DMS153 treated with DMSO at 0.1 percent for 48 hours (cell line): Measurements from ENCODE around the gene NPHP4.

Experiments used
- DNase-seq: peaks from one replicate; lab custom pipeline; 2025; ENCODE audit not compliant: unreplicated experiment; lab: John Stamatoyannopoulos, UW

NPHP4 gene

DNA sequence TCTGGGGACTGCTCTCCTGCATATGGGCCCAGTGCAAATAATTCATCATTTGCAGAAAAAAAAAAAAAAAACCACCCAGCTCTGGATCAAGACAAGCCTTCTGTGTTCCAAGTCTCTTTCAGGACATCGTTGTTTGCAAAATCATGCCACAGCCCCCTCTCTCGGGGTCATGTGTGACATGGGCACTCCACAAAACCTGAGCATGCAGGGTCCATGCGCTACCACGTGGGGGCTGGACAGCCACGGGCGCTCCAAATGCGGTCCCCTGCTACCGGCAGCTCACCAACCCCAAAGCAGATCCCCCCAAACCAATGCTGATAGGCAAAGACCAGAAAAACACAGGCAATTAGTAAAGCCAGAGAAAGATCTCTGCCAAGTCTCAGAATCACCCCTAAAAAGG, 17.6 kb downstream of the NPHP4 start:
- no peak for DNase-seq

DNA sequence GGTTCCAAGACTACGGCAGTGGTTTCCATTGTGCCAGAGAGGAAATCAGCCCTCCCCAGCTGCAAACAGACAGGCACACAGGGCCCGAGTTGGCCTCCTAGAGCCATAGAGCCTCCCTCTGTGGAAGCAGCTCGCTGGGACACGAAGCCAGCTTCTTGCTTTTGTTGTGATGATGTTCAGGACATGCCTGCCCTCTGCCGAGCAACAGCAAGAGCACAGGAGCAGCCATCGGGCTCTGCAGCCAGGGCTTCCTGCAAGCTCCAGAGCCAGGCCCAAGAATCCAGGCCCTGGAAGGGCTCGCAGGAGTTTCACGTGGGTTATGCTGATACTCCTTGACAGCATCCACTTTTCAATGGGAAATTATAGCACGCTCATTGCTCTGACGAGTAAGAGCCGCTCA, 18.5 kb downstream of the NPHP4 start:
- DNase-seq: no peak

DNA sequence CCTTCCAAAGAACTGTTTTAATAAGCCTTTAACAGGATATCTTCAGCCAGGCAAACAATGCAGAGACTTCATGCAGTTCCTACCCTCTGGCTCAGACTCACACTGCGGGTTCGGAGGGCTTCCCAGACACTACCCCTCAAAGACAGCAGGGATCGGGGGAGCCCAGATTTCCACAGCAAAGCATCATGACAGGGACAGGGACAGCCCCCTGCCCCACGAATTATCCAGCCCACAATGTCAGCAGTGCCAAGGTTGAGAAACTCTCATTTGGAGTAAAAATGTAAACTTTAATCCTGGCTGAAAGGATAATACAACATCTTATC, 20.1 kb downstream of the NPHP4 start:
- DNase-seq: no peak

DNA sequence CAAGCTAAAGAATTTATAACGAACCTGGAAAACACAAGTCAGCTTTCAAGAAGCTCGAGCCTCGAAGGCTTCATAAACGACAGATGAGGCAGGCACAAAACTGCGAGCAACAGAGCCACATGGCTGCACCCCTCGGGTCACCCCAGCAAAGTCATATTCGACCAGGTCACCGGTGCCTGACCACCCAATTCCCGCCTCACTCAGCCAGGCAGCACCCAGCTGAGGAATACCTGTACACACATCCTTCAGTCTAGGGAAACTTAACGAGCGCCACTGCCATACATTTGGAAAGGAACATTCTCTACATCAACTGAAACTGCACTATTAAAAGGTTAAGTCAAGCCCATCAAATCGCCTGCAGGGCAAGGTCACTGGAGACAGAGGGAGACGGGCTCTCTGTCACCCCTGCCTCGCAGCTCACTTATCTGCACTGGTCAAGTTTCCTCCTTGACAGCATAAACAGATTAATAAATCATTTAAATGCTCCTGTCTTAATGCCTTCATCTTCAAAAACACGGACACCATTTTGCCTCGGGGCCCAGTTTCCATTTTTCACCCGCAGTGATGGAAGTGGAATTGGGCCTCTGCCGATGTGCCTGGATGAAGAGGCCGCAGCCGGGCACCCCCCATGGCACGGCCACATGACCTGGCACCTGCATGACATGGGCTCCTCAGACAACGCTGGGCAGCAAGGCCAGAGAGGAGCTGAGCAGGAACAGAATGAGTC, 20.6 kb downstream of the NPHP4 start:
- no peak for DNase-seq

DNA sequence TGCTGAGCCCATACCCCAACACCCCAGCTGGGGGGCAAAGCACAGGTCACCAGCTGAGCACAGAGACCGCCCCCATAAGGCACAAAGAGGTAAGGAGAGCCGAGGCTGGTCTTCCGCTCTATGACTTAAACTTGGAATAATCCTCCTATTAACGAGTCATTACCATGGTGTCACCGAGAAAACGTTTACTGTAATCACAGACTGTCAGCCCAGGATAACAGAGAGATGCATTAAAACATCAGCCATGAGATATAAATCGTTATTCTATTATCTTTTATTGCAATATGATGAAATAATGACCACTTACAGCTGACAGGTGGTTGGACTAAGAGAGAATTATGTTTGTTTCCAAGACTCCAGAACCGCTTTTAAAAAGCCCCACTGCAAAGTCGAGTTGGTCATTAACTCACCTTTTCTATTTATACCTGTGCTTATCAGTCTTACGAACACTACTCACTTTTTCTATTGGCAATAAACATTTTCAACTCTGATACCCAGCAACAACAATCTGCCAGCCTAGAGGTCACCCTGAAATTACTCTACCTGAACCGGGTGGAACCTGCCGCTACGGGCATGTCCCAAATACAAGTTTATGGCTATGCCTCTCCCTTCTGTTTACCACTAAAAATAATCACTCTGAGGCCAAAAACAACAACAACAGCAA, 21.5 kb downstream of the NPHP4 start:
- DNase-seq: no peak

DNA sequence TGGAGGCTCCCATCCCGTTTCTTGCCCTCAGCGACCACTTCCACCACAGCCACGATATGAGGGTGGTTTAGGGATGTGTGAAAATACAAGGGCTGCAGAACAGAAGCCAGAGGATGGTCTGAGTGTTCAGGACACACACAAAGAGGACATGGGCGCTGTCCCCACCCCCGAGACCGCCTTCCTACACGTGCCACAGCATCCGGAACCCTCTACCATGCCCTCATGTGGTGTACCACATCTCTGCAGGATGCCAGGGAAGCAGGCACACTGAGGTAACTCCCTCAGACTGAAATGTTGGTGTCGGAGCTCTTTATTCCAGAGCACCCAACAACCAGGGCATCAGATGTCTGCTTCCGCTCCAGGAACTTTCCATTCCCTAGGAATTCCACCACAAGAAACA, 23.1 kb downstream of the NPHP4 start:
- DNase-seq: no peak

DNA sequence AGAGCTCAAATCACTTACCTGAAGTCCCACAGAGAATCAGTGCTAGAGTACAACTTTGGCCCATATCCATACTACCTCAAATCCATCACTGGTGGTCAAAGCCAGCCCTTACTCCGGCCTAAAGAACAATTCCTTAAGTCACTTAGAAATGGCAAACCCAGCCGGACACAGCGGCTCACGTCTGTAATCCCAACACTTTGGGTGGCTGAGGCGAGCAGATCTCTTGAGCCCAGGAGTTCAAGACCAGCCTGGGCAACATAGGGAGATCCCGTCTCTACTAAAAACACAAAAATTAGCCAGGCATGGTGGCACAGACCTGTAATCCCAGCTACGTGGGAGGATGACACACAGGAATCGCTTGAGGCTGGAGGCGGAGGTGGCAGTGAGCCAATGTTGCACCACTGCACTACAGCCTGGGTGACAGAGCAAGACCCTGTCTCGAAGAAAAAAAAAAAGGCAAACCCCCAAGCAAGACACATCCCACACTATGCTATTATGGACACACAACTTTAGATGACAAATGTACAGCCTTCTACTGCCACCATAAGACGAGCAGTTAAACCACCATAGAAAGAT, 24.0 kb downstream of the NPHP4 start:
- no peak for DNase-seq

DNA sequence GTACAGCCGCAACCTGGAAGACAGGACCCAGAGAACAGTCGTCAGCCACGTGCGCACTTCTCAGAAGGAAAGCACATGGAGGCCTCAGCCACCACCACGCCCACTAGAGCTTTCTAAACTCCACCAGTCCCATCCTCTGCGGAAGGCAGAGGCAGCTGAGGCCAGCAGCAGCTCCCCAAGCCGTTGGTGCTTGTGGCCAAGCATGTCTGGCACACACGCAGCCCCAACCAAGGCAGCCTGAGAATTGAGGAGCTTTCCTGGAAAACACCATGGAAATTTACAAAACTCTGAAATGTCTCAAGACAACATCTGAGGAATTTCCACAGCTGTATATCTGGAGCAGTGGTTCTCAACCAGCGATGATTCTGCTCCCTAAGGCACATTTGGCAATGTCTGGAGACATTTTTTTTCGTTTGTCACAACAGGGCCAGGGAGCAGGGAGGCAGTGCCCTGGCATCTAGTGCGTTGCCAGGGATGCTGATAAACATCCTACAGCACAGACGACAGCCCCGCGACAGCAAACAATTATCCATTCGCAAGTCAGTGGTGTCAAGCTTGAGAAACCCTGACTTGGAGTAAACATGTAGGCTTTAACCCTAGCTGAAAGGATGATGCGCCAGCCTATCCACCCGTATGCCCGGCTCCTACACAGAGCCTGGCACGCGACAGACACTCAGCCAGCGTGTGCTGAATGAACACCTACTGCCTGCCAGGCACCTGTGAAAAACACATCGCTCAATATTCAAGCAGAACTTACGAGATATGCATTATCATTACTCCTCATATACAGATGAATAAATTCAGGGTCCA, 24.7 kb downstream of the NPHP4 start:
- no peak for DNase-seq

DNA sequence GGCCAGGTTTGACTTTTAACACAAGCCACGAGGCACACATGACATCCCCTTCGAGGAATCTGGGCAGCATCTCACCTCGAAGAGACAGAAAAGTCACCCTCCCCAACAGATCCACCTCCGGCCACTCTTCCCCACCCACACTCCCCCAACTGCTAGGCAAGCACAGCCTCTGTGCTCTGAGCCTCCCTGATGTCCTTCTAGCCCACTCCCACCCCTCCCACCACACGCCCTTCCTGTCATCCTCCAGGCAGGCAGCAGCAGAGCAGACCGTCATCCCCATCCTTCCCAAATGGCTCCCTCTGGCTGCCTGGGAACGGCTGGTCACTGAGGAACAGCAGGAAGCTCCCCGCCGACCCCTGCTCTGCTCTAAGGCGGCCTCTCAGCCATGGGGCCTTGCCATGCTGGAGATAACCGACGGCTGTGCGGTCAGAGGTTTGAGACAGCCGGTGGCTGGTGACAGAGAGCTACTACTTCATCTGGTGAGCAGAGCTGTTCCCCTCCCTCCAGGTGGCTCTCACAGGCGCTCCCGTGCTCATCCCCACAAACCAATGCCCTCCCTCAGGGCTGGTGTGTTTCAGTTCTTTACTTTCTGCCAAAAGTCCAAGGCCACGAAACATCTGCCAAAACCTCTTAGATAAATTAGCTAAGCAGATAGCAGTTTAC, 25.6 kb downstream of the NPHP4 start:
- DNase-seq: no peak

DNA sequence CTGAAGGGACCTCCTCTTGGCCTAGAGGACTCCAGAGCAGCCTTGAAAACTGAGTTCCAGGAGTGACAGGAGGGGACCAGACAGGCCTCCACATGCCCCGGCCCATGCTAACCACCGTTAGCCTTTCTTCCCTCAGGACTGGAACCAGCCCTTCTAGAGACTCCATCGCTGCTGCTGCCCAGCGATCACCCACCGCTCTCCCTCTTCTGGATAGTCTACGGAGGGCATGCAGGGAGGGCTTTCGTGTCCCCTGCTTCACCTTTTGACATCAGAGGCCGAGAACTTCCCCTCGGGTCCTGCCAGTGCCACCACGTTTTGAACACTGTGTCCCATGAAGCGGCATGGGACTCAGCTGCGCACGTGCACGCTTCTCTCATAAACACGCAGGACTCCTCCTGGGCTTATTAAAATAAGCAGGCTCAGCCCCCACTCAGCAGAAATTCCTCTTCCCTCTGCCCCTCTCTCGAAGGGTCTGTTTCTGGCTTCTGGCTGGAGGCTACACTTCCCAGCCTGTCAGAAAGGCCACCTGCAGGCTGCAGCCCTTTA, 26.6 kb downstream of the NPHP4 start:
- no peak for DNase-seq

DNA sequence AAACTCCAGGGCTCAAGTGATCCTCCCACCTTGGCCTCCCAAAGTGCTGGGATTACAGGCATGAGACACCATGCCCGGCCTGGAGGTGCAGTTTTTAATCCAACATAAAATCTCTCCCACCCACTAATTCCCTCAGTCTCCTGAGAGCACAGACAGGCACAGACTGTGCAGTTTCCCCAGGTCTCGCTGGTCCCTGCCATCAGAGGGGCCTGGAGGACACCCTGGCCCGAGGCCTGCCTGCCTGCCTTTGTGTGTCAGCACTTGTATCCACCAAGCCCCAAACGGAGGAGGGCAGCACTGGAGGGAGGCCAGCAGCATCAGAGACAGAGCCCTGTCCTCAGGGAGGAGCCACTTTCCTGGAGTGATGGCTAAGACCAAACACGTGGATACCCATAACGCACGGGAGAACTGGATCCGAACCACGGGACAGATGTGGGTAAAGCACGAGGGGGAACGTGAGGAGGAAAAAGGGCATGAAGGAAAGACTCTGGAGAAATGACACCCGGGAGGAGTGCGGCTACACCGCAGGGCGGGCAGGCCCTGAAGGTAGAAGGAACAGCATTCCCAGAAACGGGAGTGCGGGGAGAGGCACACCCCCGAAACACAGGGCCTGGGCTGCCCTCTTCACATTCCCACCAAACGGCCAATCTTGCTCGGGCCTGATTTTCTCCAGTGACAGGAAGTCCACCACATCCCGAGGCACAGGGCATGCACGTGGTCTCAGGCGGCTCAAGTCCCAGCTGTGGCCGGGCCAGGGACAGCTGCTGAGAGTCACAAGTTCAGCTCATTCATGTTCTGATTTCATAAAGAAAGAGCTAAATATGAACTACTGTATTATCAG, 29.7 kb downstream of the NPHP4 start:
- DNase-seq: no peak

DNA sequence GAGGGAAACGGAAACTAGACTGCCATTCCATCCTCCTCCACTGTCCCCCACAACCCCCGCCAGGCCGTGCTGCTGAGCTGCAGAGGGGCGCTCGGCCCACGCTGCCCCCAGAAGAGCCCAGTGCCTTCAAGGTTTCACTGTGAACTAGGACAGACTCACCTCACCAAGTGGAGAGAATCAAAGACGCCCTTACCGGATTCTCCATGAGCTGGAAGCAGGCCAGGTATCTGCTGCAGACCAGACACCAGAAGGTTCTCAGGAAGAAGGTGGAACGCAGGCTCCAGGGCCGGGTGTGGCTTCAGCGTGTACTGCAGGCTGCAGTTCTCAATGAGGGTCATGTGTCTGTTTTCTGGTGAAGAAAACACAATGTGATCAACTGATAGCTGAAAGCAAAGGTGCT, 30.6 kb downstream of the NPHP4 start:
- no peak for DNase-seq

DNA sequence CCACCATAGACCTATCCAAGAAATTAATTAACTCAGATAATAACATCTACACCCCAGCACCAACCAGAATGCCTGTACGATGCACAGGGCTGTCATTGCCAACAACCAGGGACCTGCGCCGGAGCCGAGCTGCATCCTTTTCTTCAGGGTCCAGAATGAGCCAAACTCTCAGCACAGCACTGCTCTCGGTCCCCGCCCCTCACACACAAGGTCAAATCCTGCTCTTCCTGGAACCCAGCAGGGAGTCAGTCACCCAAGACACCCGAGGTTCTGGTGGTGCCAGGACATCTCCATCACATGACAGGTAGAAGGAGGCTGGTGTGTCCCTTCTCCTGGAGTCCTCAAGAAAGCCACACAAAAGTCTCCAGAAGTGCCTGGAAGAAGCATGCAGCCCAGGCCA, 31.9 kb downstream of the NPHP4 start:
- DNase-seq: no peak

DNA sequence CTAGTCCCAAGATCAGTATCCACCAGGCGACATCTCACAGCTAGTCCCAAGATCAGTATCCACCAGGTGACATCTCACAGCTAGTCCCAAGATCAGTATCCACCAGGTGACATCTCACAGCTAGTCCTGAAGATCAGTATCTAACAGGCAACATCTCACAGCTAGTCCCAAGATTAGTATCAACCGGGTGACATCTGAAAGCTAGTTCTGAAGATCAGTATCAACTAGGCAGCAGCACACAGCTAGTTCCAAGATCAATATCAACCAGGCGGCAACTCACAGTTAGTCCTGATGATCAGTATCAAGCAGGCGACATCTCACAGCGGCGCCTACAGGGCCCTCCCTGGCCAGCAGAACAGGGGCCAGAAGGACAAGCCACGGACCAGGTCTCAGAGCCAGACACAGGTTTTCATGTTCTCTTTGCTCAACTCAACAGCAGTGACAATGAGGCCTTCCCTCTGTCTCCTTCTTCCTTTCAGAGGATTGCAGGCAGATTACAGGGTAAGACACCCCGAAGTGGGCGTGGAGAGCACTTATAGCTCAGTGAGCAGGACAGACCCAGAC, 32.5 kb downstream of the NPHP4 start:
- DNase-seq: no peak

DNA sequence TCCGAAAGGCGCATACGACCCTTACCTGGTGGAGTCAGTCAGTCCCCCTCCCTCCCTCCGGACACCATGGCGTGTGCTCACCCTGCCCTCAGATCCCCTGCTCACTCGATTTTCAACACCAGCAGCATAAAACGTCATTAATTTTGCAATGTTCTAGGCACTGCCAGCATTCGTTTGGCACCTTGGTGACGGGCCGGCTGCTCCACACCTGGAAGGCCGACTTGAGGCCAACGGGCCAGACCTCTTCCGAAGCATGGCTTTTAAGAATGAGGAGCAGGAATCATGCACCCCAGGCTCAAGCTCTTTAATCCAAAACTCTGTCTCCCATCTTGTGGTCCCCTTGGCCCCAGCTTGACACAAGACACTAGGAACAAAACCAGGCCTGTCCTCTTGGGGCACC, 33.1 kb downstream of the NPHP4 start:
- no peak for DNase-seq

DNA sequence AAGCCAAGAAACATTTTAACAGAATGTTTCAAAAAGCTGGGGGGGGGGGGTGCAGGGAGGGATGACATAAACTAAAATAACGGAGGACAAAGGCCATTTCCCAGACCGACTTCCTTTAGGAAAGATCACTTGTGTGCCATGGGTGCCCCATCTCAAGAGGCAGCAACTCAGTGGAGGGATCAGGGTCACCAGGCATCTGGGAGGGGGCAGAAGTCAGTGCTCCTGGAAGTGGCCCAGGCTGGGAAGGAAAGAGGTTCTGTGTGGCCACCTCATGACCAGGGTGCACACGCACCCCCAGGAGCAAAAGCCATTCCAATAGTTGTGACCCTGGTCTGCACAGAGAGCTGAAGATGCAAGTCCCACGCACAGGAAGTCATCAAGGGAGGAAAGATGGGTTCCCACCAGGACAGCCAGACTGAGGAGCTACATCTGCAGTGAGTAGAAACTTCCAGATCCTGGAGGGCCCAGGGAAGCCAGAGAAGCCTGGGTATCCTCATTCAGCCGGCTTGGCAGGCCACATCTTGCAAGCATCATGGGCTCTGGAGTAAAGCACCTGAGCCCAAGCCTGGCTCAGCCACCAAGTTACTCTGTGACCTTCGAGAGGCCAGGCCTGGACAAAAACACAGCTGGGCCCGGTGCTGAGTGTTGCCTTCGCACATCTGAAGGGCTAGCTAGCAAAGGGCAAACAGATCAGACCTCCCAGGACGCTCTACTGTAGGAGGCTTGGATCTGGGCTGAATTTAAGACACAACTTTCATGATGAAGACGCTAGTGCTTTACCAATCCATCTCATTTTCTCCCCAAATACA, 36.0 kb downstream of the NPHP4 start:
- no peak for DNase-seq

DNA sequence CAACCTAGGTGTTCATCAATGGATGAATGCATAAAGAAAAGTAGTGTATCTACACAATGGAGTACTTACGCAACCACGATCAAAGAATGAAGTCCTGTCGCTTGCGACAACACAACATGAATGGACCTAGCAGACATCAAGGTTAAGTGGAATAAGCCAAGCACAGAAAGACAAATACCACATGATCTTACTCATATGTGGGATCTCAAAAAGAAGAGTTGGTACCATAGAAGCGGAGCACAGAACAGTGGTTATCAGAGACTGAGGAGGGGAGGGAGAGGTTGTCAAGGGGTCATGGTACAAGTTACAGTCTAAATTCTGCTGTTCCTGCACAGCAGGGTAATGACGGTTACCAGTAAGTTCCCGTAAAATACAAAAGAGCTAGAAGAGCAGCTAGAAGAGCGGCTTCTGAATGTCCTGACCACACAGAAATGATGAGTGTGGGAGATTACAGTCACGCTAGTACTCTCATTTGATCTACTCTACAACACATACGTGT, 36.7 kb downstream of the NPHP4 start:
- DNase-seq: no peak

DNA sequence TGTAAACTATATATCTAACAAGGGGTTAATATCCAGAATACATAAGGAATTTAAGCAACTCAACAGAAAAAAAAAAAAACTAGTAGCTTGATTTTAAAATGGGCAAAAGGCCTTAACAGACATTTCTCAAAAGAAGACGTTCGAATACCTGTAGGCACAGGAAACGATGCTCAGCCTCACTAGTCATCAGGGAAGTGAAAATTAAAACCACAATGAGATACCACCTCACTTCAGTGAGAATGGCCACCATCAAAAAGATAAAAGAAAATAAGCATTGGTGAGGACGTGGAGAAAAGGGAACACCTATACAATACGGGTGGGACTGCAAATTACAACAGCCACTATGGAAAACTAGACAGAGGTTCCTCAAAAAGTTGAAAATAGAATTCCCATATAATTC, 37.3 kb downstream of the NPHP4 start:
- no peak for DNase-seq

DNA sequence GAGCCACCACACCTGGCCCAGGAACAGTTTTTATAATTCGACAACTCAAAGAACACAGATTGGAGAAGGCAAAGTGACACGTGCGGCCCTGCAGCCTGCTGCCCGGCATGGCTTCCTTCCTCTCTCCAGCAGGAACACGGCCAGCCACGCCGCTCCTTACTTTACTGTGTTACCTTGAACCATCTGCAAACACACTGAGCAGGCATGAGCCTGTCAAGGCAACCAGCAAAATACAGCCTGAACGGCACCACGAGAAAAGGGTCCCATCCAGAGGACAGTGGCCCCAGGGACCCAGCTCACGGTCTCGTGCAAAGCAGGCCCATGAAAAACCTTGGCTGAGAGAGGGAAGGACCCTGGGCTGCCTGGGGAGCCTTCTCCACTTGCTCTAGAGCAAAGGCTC, 38.8 kb downstream of the NPHP4 start:
- DNase-seq: no peak
